Measurements from ENCODE around the gene XRCC4.
"Not testable (repeated sequence)": the region's sequence is repeated elsewhere in the genome, so short reads cannot be mapped to it uniquely, and the experiment has no call there.

XRCC4 gene

DNA sequence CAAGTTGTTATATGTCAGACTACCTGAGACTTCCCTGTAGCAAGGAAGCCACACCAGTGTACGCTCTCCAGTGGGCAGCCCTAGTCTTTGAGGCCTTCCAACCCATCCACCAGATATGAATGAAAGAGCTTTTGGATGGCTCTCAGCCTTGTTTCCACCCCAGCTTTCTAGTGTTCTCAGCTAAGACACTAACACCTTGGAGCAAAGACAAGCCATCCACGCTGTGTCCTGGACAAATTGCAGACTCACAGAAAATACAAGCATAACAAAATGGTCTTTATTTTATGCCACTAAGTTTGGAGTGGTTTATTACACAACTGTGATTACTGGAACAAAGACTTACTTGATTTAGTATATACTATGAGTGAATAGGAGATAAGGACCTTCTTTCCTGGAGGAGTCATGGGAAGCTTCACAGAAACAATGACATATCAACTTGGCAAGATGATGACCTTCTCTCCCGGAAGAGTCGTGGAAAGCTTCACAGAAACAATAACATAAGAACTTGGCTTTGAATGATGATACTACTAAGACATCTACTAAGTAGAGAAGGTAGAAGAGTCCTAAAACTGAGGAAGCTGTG lies 260.2 kb downstream of the XRCC4 start:
- Mint-ChIP-seq H3K9me3 (no peaks in the 10 kb centered on the region), H3K27ac (no peak overlapping the region), H3K4me3 (no peak overlapping the region), H3K27me3 (ENCODE audit: low read depth) (no peaks in the 10 kb centered on the region), H3K36me3 (ENCODE audit: low read depth) (peaks cover 2% of the 10 kb centered on the region), H3K4me1 (ENCODE audit: low read depth) (peaks cover 13% of the 10 kb centered on the region)

DNA sequence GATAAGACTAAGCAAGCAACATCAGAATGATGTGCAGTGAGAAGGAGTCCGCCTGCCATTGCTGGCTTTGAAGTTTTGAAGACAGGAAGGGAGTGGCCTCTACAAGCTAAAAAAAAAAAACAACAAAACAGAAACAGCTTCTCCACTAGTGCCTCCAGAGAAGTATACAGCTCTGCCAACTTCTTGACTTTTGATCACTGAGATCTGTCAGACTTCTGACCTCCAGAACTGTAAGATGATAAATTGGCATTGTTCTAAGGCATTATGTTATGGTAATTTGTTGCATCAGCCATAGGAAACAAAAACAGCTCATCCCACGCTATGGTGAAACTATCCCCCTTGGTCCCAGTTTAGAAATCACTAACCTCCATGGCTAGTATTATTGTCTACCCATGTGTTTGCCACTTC lies 263.2 kb downstream of the XRCC4 start:
- Mint-ChIP-seq H3K27me3 (ENCODE audit: low read depth) (no peaks in the 10 kb centered on the region), H3K4me1 (ENCODE audit: low read depth) (peaks cover 13% of the 10 kb centered on the region), H3K36me3 (ENCODE audit: low read depth) (peaks cover 4% of the 10 kb centered on the region), H3K27ac (peak overlapping the region; percentile 86), H3K9me3 (no peaks in the 10 kb centered on the region), H3K4me3 (peak overlapping the region; percentile 72)

DNA sequence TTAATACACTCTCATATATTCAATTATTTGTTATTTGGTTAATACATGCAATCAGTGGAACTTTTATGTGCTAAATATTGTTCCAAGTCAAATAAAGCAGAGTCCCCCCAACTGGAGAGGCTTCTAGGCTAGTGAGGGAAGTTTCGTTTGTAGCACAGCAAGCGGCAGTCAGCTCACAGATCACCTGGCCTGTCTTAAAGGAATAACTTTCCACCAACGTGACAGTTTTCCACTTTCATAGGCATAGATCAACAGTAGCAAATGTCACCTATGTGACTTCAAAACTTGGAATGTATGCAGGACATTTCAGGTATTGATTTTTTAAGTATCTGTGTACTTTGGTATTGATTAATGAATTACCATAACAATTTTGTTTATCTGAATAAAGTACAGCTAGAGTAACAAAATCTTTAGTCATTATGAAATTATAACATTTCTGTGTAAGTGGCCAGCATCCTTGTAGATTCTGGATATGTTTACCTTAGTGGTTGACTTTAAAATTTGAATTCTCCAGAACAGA lies 264.5 kb downstream of the XRCC4 start:
- Mint-ChIP-seq H3K9me3 (peaks cover 3% of the 10 kb centered on the region), H3K27me3 (ENCODE audit: low read depth) (no peaks in the 10 kb centered on the region), H3K27ac (no peak overlapping the region), H3K4me3 (no peak overlapping the region), H3K36me3 (ENCODE audit: low read depth) (peaks cover 4% of the 10 kb centered on the region), H3K4me1 (ENCODE audit: low read depth) (peaks cover 13% of the 10 kb centered on the region)

DNA sequence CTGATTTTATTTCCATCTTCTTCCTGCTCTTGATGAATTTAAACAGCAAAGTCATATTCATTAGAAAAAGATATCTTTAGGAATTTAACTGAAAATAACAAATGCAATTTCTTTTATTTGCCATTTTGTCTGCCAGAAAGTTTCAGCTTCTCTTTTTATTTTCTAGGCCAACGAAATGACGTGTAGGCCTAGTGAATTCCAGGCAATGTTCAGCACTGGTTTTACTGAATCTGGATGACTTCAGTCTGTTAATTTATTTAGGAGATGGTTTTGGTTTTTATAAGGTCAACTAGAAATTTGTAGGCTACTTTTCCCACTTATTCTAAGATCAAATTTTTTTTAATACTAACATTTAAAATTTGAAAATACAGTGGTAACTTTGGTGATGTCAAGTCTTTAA lies 265.1 kb downstream of the XRCC4 start:
- Mint-ChIP-seq H3K4me3 (no peak overlapping the region), H3K9me3 (peaks cover 9% of the 10 kb centered on the region), H3K27me3 (ENCODE audit: low read depth) (no peaks in the 10 kb centered on the region), H3K4me1 (ENCODE audit: low read depth) (peaks cover 13% of the 10 kb centered on the region), H3K36me3 (ENCODE audit: low read depth) (peaks cover 4% of the 10 kb centered on the region), H3K27ac (no peak overlapping the region)

DNA sequence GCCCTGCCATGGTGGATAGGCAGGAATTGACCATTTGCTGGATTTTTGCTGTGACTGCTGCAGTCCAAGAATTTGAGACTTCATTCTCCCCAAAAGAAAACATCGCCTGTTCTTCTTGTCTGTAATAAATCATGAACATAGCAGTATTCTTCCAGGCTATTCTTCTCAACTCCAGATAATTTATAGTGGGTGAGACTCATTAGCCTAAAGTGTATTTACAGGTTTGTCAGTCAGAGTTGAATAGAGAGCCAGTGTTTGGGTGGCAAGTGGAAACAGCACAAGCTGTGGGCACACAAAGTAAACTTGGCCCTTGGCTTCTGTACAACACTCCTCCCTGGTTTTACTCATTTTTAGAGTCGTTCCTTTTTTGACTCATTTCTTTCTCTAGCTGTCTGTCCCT lies 266.0 kb downstream of the XRCC4 start:
- Mint-ChIP-seq H3K36me3 (ENCODE audit: low read depth) (peaks cover 4% of the 10 kb centered on the region), H3K9me3 (peaks cover 15% of the 10 kb centered on the region), H3K4me3 (no peak overlapping the region), H3K27me3 (ENCODE audit: low read depth) (no peaks in the 10 kb centered on the region), H3K4me1 (ENCODE audit: low read depth) (peaks cover 13% of the 10 kb centered on the region), H3K27ac (no peak overlapping the region)

DNA sequence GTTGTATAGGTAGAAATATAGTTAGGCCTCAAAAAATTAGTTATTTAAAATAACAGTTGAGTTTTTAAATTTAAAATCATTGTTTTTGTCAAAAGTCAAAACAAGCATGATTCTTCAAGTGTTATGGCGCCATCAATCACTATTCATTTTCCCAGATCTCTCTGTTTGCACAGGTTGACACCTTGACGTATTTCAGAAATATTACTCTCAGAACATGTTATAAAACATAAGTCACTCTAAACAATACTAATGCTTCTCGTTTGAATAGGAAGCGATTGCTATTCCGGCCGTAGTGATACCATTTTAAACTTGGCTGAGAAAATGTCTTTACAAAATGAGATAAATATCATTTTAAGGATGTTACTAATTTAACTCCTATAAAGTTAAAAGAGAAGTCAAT lies 268.1 kb downstream of the XRCC4 start:
- H3K9me3 Mint-ChIP-seq = peaks cover 36% of the 10 kb centered on the region
- peaks cover 4% of the 10 kb centered on the region for H3K36me3 Mint-ChIP-seq (ENCODE audit: low read depth)
- no peaks in the 10 kb centered on the region for H3K27me3 Mint-ChIP-seq (ENCODE audit: low read depth)
- no peak overlapping the region for H3K27ac Mint-ChIP-seq
- peaks cover 6% of the 10 kb centered on the region for H3K4me1 Mint-ChIP-seq (ENCODE audit: low read depth)
- no peak overlapping the region for H3K4me3 Mint-ChIP-seq

DNA sequence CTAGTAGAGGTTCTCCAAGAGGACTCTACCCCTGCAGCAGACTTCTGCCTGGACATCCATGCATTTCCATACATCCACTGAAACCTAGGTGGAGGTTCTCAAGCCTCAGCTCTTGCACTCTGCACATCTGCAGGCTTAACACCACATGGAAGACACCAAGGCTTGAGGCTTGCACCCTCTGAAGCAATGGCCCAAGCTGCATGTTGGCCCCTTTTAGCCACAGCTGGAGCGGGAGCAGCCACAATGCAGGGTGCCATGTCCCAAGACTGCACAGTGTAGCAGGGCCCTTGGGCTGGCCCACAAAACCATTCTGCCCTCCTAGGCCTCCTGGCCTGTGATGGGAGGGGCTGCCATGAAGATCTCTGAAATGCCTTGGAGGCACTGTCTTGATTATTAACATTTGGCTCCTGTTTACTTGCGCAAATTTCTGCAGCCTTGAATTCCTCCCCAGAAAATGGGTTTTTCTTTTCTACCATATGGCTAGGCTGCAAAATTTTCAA lies 271.0 kb downstream of the XRCC4 start:
- no peak overlapping the region for H3K27ac Mint-ChIP-seq
- peaks cover 2% of the 10 kb centered on the region for H3K36me3 Mint-ChIP-seq (ENCODE audit: low read depth)
- H3K27me3 Mint-ChIP-seq (ENCODE audit: low read depth) = no peaks in the 10 kb centered on the region
- H3K4me1 Mint-ChIP-seq (ENCODE audit: low read depth) = no peaks in the 10 kb centered on the region
- peaks cover 38% of the 10 kb centered on the region for H3K9me3 Mint-ChIP-seq
- no peak overlapping the region for H3K4me3 Mint-ChIP-seq

DNA sequence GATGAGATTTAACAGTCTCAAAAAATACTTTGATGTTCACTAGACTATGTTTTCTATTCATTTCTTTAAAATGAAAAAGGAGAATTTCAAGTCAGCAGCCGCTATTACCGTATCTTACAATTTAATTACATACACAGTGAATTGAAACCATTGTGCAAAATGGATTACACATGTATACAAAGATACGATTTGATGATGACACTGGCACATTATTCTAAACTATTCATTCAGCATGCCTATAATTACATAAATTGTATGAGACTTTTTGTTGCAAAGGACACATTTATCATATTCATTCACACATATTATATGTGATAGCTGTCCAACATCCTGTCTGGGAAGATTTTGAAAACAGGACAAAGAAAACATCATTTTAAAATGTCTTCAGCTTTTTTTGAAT lies 275.9 kb downstream of the XRCC4 start:
- H3K9me3 Mint-ChIP-seq = peaks cover 26% of the 10 kb centered on the region
- no peak overlapping the region for H3K27ac Mint-ChIP-seq
- no peak overlapping the region for H3K4me3 Mint-ChIP-seq
- H3K27me3 Mint-ChIP-seq (ENCODE audit: low read depth) = no peaks in the 10 kb centered on the region
- no peaks in the 10 kb centered on the region for H3K4me1 Mint-ChIP-seq (ENCODE audit: low read depth)
- H3K36me3 Mint-ChIP-seq (ENCODE audit: low read depth) = peaks cover 2% of the 10 kb centered on the region

DNA sequence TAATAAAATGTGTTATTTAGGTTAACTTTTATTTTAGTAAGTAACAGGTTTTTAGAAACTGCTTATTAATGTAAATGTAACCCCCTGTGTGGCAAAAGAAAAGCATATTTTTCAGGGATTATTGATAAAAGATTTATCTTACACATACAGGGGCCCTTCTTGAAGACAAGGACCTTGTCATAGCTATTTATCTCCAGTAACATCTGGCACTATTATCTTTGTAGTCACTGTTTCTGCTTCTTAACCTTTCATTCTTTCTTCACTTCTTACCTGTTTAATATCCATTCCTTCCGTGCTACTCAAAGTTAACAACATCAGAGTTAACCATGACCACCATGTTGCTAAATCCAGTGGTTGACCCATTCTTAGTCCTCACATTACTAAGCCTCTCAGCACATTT lies 276.4 kb downstream of the XRCC4 start:
- H3K36me3 Mint-ChIP-seq (ENCODE audit: low read depth) = peaks cover 2% of the 10 kb centered on the region
- H3K4me3 Mint-ChIP-seq = no peak overlapping the region
- no peaks in the 10 kb centered on the region for H3K4me1 Mint-ChIP-seq (ENCODE audit: low read depth)
- no peaks in the 10 kb centered on the region for H3K27me3 Mint-ChIP-seq (ENCODE audit: low read depth)
- H3K9me3 Mint-ChIP-seq = peaks cover 22% of the 10 kb centered on the region
- H3K27ac Mint-ChIP-seq = no peak overlapping the region

DNA sequence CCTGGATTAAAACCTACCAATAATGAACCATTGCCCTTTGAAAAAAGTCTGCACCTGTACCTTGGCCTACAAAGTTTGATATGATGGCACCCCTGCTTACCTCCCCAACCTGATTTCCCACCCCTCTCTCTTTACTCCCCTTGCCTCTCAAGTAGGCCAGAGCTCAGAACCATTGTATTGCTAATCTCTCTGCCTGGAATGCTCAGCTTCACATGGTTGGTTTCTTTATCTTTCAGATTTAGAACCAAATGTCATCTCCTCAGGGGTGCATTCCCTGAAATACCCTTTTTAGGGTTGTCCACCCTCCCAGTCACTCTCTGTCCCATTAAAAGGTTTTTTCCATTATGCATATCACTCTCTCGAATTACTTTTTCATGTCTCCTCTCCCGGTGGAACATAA lies 277.6 kb downstream of the XRCC4 start:
- H3K4me3 Mint-ChIP-seq = no peak overlapping the region
- peaks cover 10% of the 10 kb centered on the region for H3K9me3 Mint-ChIP-seq
- no peak overlapping the region for H3K27ac Mint-ChIP-seq
- H3K27me3 Mint-ChIP-seq (ENCODE audit: low read depth) = no peaks in the 10 kb centered on the region
- H3K4me1 Mint-ChIP-seq (ENCODE audit: low read depth) = no peaks in the 10 kb centered on the region
- peaks cover 2% of the 10 kb centered on the region for H3K36me3 Mint-ChIP-seq (ENCODE audit: low read depth)

DNA sequence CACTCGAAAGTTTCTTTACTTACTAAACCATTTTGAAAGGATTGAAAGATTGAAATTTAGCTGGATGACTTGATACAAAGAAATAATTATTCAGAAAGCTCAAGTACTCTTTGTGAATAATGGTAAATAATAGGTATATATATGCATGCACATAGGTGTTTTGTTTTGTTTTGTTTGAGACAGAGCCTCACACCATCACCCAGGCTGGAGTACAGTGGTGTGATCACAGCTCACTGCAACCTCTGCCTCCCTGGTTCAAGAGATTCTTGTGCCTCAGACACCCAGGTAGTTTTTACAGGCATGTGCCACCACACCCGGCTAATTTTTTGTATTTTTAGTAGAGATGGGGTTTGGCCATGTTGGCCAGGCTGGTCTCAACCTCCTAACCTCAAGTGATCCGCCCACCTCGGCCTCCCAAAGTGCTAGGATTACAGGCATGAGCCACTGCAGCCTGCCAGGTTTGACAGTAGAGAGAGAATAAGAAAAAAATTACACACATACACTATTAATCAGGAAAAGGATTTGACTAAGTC lies 278.2 kb downstream of the XRCC4 start:
- H3K27me3 Mint-ChIP-seq (ENCODE audit: low read depth); H3K36me3 Mint-ChIP-seq (ENCODE audit: low read depth); H3K4me3 Mint-ChIP-seq: not testable (repeated sequence)

DNA sequence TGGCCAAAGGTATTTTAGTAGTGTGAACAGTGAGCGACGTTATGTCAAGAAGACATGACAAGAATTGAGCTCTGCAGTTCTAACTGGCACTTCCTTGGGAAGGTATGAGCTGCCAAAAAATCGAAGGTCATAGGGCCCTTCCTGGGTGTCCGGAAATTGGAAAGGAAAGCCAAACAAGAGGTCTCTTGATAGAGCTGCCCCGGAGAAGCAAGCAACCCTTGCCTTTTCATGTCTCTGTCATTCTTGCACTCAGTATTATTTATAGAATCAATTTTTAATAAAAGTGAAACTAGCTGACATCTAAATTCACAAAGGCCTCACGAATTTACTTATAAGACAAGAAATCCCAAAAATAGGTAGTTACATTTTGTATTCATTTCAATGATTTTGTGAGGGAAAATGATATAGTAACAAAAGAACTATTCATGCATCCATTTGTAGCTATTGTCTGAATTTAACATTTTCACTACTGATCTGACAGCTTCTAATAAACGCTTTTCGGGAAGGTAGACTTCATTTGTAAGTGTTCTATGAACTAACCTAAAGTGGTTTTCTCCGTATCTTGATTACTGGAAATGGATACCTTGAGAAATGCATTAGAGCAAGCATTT lies 280.4 kb downstream of the XRCC4 start:
- Mint-ChIP-seq H3K36me3 (ENCODE audit: low read depth) (peaks cover 2% of the 10 kb centered on the region), H3K27ac (no peak overlapping the region), H3K27me3 (ENCODE audit: low read depth) (no peaks in the 10 kb centered on the region), H3K4me3 (no peak overlapping the region), H3K4me1 (ENCODE audit: low read depth) (no peaks in the 10 kb centered on the region), H3K9me3 (peaks cover 3% of the 10 kb centered on the region)

More for the DNA sequence above, 278.2 kb downstream of the XRCC4 start:
- not testable (repeated sequence) for H3K4me1 Mint-ChIP-seq (ENCODE audit: low read depth); H3K27ac Mint-ChIP-seq; H3K9me3 Mint-ChIP-seq

DNA sequence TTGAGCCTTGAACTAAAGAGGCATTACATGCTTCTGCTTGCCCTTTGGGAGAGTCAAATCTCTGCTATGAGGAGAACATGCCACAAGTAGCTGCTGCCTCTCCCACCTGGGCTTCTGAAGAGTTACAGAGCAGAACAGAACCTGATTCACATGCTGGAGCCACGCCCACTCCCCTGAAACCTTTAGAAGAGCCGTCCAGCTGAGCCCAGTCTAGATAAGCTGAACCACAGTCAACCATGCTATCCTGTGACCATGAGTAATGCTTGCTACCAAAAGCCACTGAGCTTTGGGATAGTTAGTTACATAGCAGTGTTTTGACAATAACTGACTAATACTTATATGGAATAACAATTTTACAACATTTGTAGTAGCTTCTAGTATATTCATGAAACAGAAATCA lies 283.2 kb downstream of the XRCC4 start:
- no peaks in the 10 kb centered on the region for H3K4me1 Mint-ChIP-seq (ENCODE audit: low read depth)
- no peak overlapping the region for H3K27ac Mint-ChIP-seq
- H3K9me3 Mint-ChIP-seq = no peaks in the 10 kb centered on the region
- H3K4me3 Mint-ChIP-seq = no peak overlapping the region
- H3K27me3 Mint-ChIP-seq (ENCODE audit: low read depth) = no peaks in the 10 kb centered on the region
- H3K36me3 Mint-ChIP-seq (ENCODE audit: low read depth) = no peaks in the 10 kb centered on the region

DNA sequence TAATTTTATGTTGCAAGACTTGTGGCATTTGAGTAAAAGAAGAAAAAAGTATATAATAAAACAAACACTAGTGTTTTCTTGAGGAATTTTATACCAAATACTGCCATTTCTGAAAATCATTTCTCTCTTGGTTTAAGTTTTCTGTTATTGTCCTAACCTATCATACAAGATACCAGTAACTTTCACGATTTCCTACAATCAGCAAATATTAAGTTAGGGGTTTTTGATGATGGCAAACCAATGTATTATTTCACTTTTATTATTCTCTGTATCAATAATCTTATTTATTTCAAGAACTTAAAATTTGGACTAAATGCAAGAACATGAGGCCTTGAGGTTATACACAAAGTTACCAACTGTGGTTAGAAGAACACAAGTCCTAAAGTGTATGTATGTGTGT lies 285.2 kb downstream of the XRCC4 start:
- Mint-ChIP-seq H3K36me3 (ENCODE audit: low read depth) (no peaks in the 10 kb centered on the region), H3K9me3 (peaks cover 4% of the 10 kb centered on the region), H3K4me1 (ENCODE audit: low read depth) (no peaks in the 10 kb centered on the region), H3K4me3 (no peak overlapping the region), H3K27me3 (ENCODE audit: low read depth) (no peaks in the 10 kb centered on the region), H3K27ac (no peak overlapping the region)

DNA sequence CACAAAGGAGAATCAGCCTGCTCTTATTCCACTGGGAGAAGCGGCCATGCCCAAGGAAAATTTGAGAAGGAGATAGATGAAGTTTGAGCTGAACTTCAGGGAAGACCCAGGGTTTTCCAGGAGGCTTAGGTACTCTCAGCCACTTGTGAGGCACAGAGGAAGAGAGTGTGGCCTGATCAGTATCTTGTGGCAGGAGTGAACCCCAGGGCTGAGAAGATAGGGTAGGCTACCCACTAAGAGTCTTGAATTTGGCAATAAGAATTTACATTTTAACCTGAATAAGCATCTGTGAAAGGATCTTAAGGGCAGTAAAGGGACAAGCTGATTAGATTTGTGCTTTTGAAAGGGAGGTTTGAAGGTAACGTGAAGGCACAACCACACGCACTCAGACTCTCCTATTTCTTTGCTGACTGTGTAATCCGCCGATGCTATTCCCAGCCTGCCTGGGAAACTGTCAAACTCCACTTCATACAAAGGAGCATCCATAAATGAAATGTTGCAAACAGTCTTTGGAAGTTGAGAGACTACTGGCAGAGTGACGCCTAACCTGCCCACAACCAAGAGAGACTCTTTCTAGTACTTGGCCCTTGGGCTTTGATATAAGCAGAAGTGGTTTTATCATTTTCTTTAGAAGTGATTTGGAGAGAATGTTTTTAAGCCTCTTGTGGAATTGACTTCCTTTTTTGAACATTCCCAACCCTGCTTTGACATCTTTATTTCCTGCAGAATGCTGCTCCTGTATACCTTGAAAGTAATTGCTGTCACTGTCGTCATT lies 286.0 kb downstream of the XRCC4 start:
- Mint-ChIP-seq H3K27ac (no peak overlapping the region), H3K4me1 (ENCODE audit: low read depth) (no peaks in the 10 kb centered on the region), H3K9me3 (peaks cover 4% of the 10 kb centered on the region), H3K36me3 (ENCODE audit: low read depth) (no peaks in the 10 kb centered on the region), H3K4me3 (no peak overlapping the region), H3K27me3 (ENCODE audit: low read depth) (no peaks in the 10 kb centered on the region)
